ENCODE results near the gene SIRPA.

SIRPA gene

DNA sequence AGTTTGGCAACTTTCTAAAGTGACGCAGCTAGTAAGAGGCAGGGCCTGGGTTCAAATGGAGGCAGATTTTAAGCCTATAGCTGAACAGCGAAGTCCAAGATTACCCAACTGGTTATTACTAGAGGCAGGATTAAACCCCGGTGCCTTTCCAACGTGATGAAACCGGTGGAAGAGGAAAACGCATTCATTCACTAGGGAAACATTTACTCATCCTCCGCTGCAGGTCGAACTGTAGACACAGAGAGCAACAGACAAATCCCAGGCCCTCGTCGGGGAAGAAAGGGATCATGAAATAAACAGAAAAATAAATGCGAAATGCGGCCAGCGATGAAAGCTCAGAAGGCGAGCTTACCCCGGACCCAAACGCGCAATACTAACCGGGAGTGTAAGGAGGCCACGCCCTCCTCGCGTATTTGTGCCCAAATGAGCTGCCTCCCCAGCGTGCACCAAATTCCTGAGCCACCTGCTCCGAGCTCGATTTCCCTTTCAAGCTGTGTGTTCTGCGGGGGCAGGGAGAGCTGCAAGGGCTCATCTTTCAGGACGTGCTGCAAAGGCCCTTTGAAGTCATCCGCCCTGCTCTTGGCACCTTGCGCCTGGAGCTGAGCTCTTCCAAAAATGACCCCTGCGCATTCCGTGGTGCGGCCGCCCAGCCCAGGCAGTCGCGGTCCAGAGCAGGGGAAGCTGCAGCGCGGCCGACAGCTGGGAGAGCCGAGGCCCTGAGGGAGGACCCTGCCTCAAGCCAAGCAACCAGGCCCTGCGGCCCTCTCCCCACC, 51.7 kb downstream of the SIRPA start:
- in situ Hi-C loops (cut with MboI; ENCODE audit: low sequenced_read_pairs), result no loop called here

DNA sequence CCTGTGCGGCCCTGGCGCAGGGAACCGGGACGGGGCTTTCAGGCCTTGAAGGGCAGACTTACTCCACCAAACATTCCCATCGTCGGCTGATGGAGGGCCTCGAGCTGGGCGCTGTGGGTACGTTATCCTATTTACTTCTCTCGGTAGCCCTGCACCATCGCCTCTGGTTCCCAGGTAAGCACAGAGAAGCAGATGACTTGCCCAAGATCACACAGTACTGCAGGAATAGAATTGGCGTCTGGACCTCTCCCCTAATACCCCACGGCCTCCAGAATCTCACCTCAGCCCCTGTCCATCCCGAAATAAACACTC, 52.3 kb downstream of the SIRPA start:
- in situ Hi-C loops (cut with MboI; ENCODE audit: low sequenced_read_pairs), result no loop called here

DNA sequence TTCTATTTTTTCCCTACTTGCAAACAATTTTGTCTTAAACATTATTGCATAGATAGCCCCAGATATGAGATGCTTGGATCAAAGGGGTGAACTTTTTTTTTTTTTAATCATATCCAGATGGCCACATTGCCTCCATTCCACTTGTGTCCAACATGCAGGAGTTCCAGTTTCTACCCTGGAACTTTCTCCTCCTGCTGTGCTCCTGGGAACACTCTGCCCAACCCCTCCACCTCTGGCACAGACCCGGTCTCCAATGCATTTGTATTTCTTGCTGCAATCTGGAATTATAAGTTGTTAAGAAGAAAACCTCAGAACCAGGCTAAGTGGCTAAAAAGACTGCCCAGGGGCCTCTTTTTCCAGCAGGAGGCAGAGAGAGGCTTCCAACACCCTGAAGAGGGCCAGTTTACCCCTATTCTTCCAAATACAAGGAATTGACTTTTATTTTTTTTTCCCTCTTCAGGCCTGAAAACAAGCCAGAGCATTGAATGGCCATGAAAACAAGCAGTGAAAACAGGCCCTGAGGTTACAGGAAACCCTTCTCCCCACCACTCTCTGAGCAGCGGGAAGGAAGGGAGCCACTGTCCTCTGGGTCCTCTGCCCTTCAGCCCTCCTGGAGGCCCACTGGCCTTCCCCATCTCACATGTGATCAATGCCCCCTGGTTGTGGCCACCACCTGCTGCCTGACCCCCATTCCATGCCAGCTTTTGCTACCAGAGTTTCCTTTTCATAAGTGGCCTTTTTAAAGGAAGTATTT, 54.3 kb downstream of the SIRPA start:
- in situ Hi-C loops (cut with MboI; ENCODE audit: low sequenced_read_pairs), result no loop called here

DNA sequence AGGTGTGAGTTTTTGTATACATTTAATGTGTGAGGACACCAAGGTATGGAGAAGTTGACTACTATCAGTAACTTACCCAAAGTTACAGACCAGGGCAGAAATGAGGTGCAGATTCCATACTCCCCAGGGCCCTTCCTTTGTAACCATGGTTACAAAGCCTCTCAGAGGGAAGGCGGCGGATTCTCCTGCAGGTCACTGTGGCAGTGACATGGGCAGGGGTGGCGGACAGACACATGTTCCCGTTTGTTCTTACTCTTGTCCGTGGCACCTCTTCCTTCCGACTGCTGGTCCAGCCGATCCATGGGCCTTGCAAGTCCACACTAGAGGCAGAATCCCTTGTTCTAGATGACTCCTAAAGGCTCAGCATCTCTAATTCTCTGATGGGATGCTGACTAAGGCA, 55.6 kb downstream of the SIRPA start:
- in situ Hi-C loops (cut with MboI; ENCODE audit: low sequenced_read_pairs), result no loop called here

DNA sequence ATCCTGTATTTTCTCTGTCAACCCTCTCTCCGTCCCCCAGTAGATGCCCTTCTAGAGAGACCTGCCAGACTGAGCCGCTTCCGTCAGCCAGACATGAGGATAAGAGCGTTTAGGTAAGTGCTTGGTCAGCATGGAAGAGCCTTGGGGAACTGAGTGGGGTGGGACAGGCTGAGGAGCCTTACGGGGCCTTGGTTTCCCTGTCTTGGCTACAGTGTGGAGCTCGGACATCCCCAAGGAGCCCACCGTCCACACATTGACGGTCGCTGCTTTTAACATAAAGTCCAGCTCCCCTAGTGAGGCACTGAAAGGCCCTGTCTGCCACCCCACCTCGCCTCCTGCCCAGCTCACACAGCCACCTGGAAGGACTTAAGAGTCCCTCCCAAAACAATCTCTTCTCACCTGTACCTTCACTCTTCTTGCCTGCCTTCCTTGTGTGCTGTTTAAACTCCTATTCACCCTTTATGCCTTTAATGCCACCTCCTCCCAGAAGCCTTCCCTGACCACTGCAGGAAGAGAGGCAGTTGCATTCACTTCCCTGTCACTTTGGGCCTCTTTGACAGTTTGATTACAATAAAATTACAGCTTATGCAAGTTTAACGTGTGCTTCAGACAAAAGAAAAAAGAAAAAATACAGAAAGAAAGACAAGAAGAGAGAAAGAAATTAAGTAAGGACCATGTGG, 56.4 kb downstream of the SIRPA start:
- in situ Hi-C loops (cut with MboI; ENCODE audit: low sequenced_read_pairs), result no loop called here

DNA sequence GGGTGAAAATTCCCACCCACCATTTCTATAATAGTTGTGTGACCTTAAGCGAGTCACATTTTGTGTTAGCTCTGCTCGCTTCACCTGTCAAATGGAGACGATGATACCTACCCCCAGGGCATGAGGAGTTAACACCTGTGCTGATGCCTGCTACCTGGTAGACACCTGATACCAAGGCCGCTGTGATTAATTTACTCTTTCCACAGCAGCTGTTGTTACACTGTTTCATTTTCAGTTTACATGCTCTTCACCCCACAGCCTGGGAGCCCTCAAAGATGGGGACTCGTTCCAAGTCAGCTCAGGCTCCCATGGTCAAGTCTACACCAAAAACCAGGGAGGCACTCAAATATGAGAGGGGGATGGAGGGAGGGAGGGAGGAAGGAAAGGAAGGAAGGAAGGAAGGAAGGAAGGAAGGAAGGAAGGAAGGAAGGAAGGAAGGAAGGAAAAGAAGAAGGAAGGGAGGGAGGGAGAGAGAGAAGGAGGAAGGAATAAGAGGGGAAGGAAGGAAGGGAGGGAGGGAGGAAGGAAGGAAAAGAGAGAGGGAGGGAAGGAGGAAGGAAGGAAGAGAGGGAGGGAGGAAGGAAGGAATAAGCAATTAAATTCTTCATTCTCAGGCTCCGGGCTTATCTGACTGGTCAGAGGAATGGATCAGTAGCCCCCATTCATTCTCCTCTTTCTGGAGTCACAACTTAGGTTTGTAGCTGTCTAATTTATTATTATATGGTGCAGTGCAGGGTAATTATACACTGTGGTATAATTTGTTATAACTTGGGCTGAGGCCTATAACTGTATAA, 57.7 kb downstream of the SIRPA start:
- in situ Hi-C loops (cut with MboI; ENCODE audit: low sequenced_read_pairs), result no loop called here

DNA sequence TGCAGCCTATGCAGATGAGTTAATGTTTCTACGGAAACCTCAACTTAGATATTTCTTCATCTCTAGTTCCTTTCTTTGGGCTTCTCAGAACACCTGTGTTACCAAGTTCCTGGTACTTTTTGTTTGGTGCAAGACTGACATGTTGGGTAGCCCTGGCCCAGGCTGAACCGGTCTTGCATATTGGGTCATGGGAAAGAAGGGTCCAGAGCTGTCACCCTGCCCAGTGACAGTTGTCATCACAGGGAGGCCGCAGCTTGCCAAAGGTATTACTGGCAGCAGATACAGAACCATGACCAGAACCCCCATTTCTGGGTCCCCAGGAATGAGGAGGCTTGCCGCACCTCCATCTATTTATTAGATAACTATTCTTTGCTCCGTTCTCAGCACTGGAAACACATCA, 58.4 kb downstream of the SIRPA start:
- in situ Hi-C loops (cut with MboI; ENCODE audit: low sequenced_read_pairs), result no loop called here

DNA sequence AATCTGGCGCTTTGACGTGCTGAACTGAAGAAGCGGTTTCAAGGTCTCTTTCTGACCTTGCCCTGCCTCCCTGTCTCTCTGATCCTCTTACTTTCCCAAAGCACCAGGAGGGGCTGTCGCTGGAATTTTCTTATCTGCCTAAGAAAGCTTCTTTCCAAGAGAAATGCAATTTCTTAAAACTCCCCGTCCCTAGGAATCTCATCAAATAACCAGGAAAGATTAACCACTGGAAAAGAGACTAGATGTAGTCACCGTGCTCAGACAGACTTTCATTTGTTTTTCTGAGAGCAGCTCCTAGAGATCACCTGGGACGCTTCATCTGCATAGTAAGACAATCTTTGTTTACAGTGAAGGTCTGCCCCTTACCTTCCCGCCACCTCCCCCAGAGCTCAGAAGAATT, 60.0 kb downstream of the SIRPA start:
- in situ Hi-C loops (cut with MboI; ENCODE audit: low sequenced_read_pairs), result no loop called here

DNA sequence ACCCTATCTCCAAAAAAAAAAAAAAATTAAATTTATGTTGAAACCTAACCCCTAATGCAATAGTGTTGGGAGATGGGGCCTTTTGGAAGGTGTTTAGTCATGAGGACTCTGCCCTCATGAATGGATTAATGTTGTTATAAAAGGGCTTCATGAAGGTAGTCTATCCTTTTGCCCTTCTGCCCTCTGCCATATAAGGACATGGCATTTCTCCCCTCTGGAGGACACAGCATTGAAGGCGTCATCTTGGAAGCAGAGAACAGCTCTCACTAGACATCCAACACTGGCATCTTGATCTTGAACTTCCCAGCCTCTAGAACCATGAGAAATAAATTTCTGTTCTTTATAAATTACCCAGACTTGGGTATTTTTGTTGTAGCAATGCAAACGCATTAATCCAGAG, 63.2 kb downstream of the SIRPA start:
- in situ Hi-C loops (cut with MboI; ENCODE audit: low sequenced_read_pairs), result no loop called here

DNA sequence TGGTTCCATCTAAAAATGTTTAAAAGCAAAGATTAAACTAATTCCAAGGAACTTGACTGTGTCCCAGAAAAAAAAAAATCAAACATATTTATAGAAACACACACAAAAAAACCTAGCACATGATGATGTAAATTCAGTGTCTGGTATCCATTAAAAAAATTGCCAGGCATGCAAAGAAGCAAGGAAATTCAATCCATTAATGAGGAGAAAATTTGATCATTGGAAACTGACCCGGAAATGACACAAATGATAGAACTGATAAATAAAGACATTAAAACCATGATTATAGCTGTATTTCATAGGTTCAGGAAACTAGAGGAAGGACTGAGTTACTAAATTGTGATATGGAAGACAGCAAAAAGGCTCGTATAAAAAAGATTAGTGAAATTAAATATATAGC, 63.9 kb downstream of the SIRPA start:
- in situ Hi-C loops (cut with MboI; ENCODE audit: low sequenced_read_pairs), result no loop called here

DNA sequence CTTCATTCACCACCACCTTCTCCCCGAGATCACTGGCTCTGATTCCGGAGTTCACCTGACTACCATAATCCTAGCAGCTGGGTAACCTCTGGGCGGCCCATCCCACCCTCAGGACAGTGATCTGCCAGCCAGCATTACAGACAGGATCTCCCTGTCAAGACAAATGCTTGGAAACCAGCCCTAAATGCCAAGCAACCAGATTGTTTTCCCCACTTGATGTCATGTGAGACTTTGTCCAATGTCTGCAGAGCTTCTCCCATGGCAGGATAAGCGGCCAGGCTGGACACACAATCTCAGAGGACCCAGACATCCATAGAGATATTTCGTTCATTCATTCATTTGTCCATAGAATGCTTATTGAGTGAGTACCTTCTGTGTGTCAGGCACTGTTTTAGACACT, 66.2 kb downstream of the SIRPA start:
- in situ Hi-C loops (cut with MboI; ENCODE audit: low sequenced_read_pairs), result no loop called here

DNA sequence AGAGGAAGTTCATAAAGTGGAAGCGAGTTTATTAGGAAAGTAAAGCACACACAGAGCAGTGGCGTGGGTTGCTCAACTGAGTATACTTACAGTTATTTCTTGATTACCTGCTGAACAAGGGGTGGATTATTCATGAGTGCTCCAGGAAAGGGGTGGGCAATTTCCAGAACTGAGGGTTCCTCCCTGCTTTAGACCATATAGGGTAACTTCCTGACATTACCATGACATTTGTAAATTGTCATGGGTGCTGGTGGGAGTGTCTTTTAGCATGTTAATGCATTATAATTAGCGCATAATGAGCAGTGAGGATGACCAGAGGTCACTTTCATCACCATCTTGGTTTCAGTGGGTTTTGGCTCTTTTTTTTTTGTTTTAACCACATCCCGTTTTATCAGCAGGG, 68.9 kb downstream of the SIRPA start:
- in situ Hi-C loops (cut with MboI; ENCODE audit: low sequenced_read_pairs), result no loop called here

DNA sequence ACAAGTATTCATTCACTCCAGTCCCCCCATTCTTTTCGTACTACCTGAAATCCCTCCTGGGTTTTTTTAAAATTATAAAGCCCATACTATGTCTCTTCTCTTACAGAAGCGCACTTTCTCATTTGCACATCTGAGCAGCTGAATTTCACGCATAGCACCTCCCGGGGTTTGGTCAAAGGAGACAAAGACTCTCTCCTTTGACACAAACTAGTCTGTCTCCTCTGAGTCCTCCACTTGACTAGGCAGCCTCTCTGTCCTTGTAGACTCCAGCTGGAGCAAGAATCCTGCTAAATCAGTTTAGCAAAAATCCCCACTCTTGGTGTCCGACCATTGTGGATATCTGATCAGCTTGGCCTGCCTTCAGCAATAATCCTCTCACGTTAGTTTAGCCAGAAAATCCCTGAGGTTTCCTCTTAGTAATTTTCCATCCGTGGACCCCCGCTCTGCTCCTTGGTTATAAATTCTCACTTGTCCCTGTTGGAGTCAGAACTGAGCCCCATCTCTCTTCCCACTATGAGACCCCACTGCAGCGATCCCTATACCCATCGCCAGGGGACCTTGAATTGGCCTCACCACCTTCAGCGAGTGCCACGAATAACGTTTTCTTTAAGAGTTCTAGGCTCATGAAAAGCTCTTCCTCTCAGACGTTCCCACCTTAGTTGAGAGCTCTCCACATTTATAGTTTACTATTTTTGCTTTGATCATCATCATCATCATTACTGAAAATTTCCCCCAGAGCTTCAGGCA, 69.6 kb downstream of the SIRPA start:
- in situ Hi-C loops (cut with MboI; ENCODE audit: low sequenced_read_pairs), result no loop called here

DNA sequence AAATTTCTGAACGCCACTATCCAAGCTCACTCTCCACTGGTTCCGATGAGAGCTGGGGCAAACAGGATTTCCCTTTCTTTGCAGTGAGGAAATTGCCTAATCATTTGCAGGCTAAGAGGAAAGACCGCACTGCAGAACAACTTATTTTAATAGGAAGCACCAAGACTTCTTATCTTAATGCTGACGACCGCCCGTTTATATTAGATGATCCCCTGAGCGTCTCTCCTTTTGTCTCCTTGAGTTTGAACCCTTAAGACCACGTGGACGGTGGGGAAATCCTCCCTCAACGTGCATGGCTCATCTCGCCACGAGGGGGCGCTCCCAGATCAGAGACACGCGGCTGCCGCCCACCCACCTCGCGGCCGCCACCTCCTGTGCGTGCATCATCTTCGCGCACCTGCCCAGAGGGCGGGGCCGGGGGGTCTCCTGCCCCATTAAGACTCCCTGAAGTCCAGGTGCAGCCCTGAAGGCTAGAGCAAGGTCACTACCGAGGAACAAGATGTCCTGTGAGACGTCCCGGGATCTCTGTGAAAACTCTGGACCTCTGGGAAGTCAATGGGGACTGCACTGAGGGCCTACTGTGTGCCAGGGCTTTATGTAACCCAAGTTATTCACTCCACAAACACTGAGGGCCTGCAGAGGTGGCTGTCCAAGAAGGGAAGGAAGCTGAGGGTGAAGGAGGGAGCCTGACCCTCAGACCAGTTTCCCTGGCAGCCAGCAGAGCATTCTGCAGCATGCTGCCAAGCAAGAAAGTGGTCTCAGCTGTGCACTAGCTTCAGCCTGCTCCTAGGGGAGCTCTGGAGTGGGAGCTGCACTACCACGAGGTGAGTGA, 70.5 kb downstream of the SIRPA start:
- in situ Hi-C loops (cut with MboI; ENCODE audit: low sequenced_read_pairs), result no loop called here

DNA sequence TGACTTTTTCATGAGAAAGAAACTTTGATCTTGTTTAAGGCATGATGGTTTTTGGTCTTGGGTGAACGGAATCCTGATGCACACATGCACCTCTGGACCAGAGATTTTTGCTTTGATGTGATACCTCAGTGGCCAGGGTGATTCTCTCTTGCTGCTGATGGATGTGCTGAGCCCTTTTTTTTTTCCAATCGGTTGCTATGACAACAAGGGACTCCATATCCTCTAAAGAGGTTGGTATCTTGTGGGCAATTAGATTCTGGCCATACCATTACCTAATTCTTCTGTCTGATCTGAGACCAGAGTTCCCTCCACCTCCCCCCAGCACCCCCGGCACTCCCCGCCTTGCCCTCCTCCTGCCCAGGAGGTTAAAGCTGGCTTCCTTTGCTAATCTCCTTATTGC, 73.8 kb downstream of the SIRPA start:
- in situ Hi-C loops (cut with MboI; ENCODE audit: low sequenced_read_pairs), result no loop called here

DNA sequence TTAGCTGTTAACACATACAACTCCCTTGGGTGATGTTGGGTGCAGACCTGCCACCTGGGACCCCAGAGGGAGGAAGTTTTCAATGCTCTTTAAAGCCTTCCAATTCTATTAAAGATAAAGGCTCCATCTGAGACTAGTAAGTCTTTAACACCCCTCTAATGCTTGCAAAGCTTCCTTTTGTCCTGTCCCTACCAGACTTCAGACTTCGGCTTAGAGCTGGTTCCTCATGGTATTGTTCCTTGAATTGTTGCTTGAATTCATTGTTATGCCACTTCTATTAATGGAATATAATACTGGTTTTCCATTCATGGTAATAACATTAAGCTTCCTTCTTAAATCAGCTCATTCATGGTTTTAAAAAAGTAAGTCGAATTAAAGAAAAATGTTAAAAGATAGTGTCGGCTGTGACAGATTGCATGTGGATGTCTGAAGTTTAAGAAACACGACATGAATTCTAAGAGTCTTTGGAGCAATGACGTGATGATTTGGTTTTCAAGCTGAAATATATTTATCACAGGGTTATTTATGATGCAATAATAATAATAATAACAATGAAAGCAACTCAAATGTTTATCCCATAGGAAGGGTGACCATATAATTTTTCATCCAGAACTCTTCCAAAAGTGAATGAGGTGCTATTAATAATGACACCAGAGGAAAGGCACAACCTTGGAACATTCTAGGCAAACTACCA, 76.8 kb downstream of the SIRPA start:
- in situ Hi-C loops (cut with MboI; ENCODE audit: low sequenced_read_pairs), result no loop called here

DNA sequence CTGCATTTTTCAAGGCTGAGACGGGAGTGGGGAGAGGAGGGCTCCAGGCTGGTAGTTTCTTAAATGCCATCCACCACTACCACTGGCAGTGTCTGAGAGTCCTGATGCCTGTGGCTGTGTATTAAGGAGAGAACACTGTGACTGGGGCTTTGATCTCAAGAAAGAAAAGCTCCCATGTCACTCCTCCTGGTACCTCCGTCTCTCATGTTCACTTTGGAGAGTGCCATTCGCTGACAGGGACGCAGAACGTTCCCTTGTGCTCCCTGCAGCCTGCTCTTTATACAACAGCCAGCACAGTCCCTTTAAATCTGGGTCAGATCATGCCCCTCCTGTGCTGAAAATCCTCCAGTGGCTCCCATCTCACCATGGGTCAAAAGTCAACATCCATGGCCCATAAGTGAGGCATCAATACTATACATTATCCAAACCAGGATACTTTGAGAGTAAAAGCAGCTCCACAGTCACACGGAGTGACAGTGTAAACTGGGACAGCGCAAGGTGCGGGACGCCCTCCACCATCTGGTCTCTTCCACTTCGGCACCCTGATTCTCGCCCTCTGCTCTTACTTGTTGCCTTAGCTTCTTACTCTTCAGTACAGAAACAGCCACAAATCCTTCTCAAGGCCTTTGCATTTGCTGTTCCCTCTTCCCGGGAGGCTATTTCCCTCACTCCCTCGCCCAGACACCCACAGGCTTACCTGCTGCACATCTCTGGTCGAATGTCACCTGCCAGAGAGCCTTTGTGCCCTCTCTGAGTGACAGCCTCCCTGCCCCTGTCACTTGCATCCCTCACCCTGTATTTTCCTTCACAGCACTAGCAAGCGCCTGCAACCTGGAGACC, 78.6 kb downstream of the SIRPA start:
- in situ Hi-C loops (cut with MboI; ENCODE audit: low sequenced_read_pairs), result no loop called here

DNA sequence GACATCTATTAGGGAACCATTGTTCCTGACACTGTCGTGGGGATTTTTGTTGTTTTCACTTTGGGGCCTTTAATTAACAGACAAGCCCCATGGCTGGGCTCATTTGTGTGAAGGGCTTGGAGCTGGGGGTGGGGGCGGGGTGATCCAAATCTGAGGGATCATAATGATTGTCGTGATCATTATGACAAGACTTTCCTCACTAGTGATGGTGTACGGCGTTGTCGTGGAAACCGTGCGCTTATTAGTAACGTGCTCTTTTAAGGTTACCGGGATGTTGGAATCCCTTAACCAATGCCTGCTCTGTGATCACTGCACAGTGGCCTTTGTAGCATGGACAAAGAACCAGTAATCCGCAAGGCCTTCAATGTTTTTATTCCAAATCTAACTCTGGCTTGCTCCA, 80.1 kb downstream of the SIRPA start:
- in situ Hi-C loops (cut with MboI; ENCODE audit: low sequenced_read_pairs), result no loop called here
